Dendritic cell treated with granulocyte-macrophage colony-stimulating factor and Interleukin-4, amounts not matched to agents 40 ng/mL and 50 ng/mL, for 4 days (primary cell): Measurements from ENCODE around the gene LRRC9.
"Not testable (repeated sequence)": the region's sequence is repeated elsewhere in the genome, so short reads cannot be mapped to it uniquely, and the experiment has no call there.

ENCODE experiments used
- H3K27ac Mint-ChIP-seq: one replicate; pipeline ENCODE4 v1.8.0; 2022; ENCODE audit warnings: mild to moderate bottlenecking, mixed read lengths
- H3K27me3 Mint-ChIP-seq: one replicate; pipeline ENCODE4 v1.8.0; 2022; ENCODE audit warnings: mild to moderate bottlenecking, mixed read lengths
- H3K36me3 Mint-ChIP-seq: one replicate; pipeline ENCODE4 v1.8.0; 2022; ENCODE audit warnings: low read depth, mixed read lengths
- H3K4me1 Mint-ChIP-seq: one replicate; pipeline ENCODE4 v1.8.0; 2022; ENCODE audit warnings: low read depth, mixed read lengths
- H3K4me3 Mint-ChIP-seq: one replicate; pipeline ENCODE4 v1.8.0; 2022; ENCODE audit warnings: mild to moderate bottlenecking, moderate library complexity, mixed read lengths
- H3K9me3 Mint-ChIP-seq: one replicate; pipeline ENCODE4 v1.8.0; 2022; ENCODE audit warnings: mixed read lengths
- intact Hi-C: fragments of 100-400 bp; cut with micrococcal nuclease; formaldehyde crosslinking; loops from one replicate; pipeline ENCODE4 v1.15.0; 2022

Gene LRRC9

GRCh38 chr14:59920378-59920683, 387 bp downstream of the LRRC9 start:
- peak overlapping the region; percentile 4 for H3K4me3 Mint-ChIP-seq
- H3K27me3 Mint-ChIP-seq, result peaks cover 36% of the 10 kb centered on the region
- peaks cover 11% of the 10 kb centered on the region for H3K4me1 Mint-ChIP-seq
- H3K9me3 Mint-ChIP-seq, result no peaks in the 10 kb centered on the region
- H3K27ac Mint-ChIP-seq, result no peak overlapping the region
- intact Hi-C loops, result no loop called here
- H3K36me3 Mint-ChIP-seq, result no peaks in the 10 kb centered on the region

- H3K27me3 Mint-ChIP-seq, result peaks cover 13% of the 10 kb centered on the region
- no peaks in the 10 kb centered on the region for H3K4me1 Mint-ChIP-seq
- no peaks in the 10 kb centered on the region for H3K9me3 Mint-ChIP-seq
- intact Hi-C loops, result no loop called here
- no peak overlapping the region for H3K4me3 Mint-ChIP-seq
- H3K36me3 Mint-ChIP-seq, result no peaks in the 10 kb centered on the region
- no peak overlapping the region for H3K27ac Mint-ChIP-seq
Measured at GRCh38 chr14:59925797-59926196, 5.9 kb downstream of the LRRC9 start.

GRCh38 chr14:59926534-59926933, 6.6 kb downstream of the LRRC9 start:
- Mint-ChIP-seq H3K4me1 (no peaks in the 10 kb centered on the region), H3K4me3 (no peak overlapping the region), H3K27me3 (peaks cover 6% of the 10 kb centered on the region), H3K27ac (no peak overlapping the region), H3K9me3 (no peaks in the 10 kb centered on the region), H3K36me3 (no peaks in the 10 kb centered on the region)
- intact Hi-C loops, result no loop called here

DNA sequence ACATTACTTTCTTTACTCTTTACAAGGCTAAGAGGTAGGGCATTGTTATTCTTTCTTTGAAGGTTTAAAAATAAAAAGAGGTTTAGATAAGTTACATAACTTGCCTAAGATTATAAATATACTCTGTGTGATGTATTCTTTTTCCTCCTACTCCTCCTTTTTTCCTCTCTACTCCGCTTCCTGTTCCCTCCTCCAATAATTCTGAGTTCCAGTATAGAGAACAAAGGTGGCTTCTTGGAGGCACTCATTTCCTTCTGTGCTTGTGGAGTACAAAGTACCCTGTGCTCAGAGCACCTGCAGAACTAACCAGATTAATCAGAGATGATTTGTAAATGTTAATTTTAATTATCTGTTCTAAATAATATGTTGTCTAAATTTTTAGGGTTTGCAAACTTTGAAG, 11.3 kb downstream of the LRRC9 start:
- Mint-ChIP-seq H3K27me3 (no peaks in the 10 kb centered on the region), H3K27ac (no peak overlapping the region), H3K4me1 (no peaks in the 10 kb centered on the region), H3K36me3 (no peaks in the 10 kb centered on the region), H3K9me3 (no peaks in the 10 kb centered on the region), H3K4me3 (no peak overlapping the region)
- intact Hi-C loops, result no loop called here

GRCh38 chr14:59936145-59936544, 16.2 kb downstream of the LRRC9 start:
- intact Hi-C loops, result no loop called here
- Mint-ChIP-seq H3K4me3 (no peak overlapping the region), H3K4me1 (no peaks in the 10 kb centered on the region), H3K27ac (no peak overlapping the region), H3K36me3 (no peaks in the 10 kb centered on the region), H3K9me3 (no peaks in the 10 kb centered on the region), H3K27me3 (peaks cover 1% of the 10 kb centered on the region)

GRCh38 chr14:59939828-59940227, 19.9 kb downstream of the LRRC9 start:
- Mint-ChIP-seq H3K4me1 (no peaks in the 10 kb centered on the region), H3K27me3 (peaks cover 3% of the 10 kb centered on the region), H3K9me3 (no peaks in the 10 kb centered on the region), H3K27ac (no peak overlapping the region), H3K4me3 (no peak overlapping the region), H3K36me3 (no peaks in the 10 kb centered on the region)
- intact Hi-C loops, result no loop called here

GRCh38 chr14:59942296-59942862, 22.4 kb downstream of the LRRC9 start:
- H3K27me3 Mint-ChIP-seq, H3K9me3 Mint-ChIP-seq, H3K27ac Mint-ChIP-seq, H3K4me1 Mint-ChIP-seq, intact Hi-C loops, H3K36me3 Mint-ChIP-seq, H3K4me3 Mint-ChIP-seq: not testable (repeated sequence)

GRCh38 chr14:59944909-59945308, 25.0 kb downstream of the LRRC9 start:
- no peaks in the 10 kb centered on the region for H3K36me3 Mint-ChIP-seq
- H3K27ac Mint-ChIP-seq, result no peak overlapping the region
- H3K27me3 Mint-ChIP-seq, result peaks cover 1% of the 10 kb centered on the region
- intact Hi-C loops, result no loop called here
- no peak overlapping the region for H3K4me3 Mint-ChIP-seq
- no peaks in the 10 kb centered on the region for H3K4me1 Mint-ChIP-seq
- no peaks in the 10 kb centered on the region for H3K9me3 Mint-ChIP-seq

GRCh38 chr14:59952141-59952540, 32.2 kb downstream of the LRRC9 start:
- H3K27me3 Mint-ChIP-seq, H3K9me3 Mint-ChIP-seq, intact Hi-C loops, H3K27ac Mint-ChIP-seq, H3K4me3 Mint-ChIP-seq, H3K36me3 Mint-ChIP-seq, H3K4me1 Mint-ChIP-seq: not testable (repeated sequence)

DNA sequence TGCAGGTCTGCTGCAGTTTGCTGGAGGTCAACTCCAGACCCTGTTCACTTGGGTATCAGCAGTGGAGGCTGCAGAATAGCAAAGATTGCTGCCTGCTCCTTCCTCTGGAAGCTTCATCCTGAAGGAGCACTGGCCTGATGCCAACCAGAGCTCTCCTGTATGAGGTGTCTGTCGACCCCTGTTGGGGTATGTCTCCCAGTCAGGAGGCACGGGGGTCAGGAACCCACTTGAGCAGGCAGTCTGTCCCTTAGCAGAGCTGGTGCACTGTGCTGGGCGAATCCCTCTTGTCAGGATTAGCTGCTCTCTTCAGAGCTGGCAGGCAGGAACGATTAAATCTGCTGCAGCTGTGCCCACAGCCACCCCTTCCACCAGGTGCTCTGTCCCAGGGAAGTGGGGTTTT, 37.9 kb downstream of the LRRC9 start:
- H3K4me3 Mint-ChIP-seq, H3K27me3 Mint-ChIP-seq, H3K27ac Mint-ChIP-seq, H3K4me1 Mint-ChIP-seq, H3K36me3 Mint-ChIP-seq, intact Hi-C loops, H3K9me3 Mint-ChIP-seq: not testable (repeated sequence)

DNA sequence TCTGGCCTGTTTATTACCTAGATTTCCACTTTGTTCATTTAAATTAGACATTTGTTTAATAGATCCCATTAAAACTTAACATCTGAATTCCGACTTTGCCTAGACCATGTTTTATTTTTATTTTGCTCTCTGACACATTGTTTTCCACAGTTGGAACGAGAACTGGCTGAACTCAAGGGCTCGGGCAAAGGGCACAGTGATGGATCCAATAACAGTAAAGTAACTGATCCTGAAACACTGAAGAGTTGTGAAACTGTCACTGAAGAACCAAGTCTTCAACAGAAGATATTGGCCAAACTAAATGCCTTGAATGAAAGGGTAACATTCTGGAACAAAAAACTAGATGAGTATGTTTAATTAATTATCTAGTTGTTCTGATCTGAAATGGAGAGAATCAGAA, 39.7 kb downstream of the LRRC9 start:
- intact Hi-C loops, result no loop called here
- H3K27ac Mint-ChIP-seq, result no peak overlapping the region

DNA sequence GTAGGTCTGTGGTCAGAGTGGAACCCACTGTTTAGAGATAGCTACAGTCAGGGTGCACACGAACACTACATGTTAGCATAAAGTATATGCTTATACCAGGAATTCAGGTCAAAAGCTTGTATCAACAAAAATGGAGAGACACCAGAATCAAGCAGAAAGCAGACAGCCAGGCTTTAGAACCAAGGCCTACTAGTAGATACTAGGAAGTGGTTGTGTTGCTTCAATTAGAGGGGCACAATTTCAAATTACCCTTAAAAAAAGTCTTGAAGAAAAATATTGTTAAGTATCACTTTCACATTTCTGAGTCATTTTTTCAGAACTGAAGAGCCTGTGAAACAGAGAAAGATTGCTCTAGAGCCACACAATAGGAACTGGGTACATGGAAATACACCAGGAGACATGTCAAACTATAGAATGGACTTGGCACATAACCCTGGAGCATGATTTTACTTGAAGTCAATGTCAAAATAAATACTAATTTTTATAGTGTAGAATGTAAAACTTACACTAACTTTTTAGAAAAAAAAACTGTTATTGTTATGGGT, 41.6 kb downstream of the LRRC9 start:
- Mint-ChIP-seq H3K27ac (no peak overlapping the region), H3K9me3 (no peaks in the 10 kb centered on the region), H3K4me3 (no peak overlapping the region), H3K4me1 (peaks cover 12% of the 10 kb centered on the region), H3K27me3 (peaks cover 3% of the 10 kb centered on the region), H3K36me3 (no peaks in the 10 kb centered on the region)
- intact Hi-C loops, result no loop called here

More for the DNA sequence above, 39.7 kb downstream of the LRRC9 start:
- no peaks in the 10 kb centered on the region for H3K4me1 Mint-ChIP-seq
- peaks cover 3% of the 10 kb centered on the region for H3K27me3 Mint-ChIP-seq
- no peaks in the 10 kb centered on the region for H3K36me3 Mint-ChIP-seq
- H3K4me3 Mint-ChIP-seq, result no peak overlapping the region
- H3K9me3 Mint-ChIP-seq, result no peaks in the 10 kb centered on the region

- Mint-ChIP-seq H3K27ac (no peak overlapping the region), H3K36me3 (no peaks in the 10 kb centered on the region), H3K27me3 (peaks cover 8% of the 10 kb centered on the region), H3K4me1 (peaks cover 12% of the 10 kb centered on the region), H3K4me3 (no peak overlapping the region), H3K9me3 (no peaks in the 10 kb centered on the region)
- intact Hi-C loops, result loop anchor here (1.0 to 5.0 kb wide), 2 partner anchors 98 to 220 kb away; no protein-coding TSS in a partner anchor
Measured at GRCh38 chr14:59964251-59965007, 44.5 kb downstream of the LRRC9 start.

DNA sequence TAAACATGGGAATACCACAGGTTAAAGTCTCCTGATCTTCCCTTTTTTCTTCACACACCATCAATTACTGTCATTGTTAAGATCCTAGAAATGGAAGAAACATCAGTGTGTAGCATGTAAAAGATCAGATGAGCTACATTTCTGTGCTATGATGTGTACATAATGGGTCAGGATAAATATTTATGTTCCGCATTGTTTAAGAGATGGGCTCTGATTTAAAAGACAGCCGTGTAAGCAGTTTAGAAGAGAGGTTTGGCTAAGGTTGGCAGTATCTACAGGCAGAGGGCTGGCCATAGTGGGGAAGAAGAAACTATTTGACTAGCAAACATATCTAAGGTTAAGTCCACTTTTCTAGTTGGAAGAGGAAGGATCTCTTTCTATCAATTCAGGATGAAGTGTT, 49.4 kb downstream of the LRRC9 start:
- peaks cover 8% of the 10 kb centered on the region for H3K27me3 Mint-ChIP-seq
- H3K27ac Mint-ChIP-seq, result no peak overlapping the region
- H3K9me3 Mint-ChIP-seq, result no peaks in the 10 kb centered on the region
- H3K36me3 Mint-ChIP-seq, result no peaks in the 10 kb centered on the region
- H3K4me3 Mint-ChIP-seq, result no peak overlapping the region
- peaks cover 12% of the 10 kb centered on the region for H3K4me1 Mint-ChIP-seq
- intact Hi-C loops, result loop anchor here (5.0 kb wide), 1 partner anchor 93 kb away; no protein-coding TSS in a partner anchor

- Mint-ChIP-seq H3K27ac (no peak overlapping the region), H3K4me1 (no peaks in the 10 kb centered on the region), H3K4me3 (no peak overlapping the region), H3K36me3 (no peaks in the 10 kb centered on the region), H3K9me3 (no peaks in the 10 kb centered on the region), H3K27me3 (no peaks in the 10 kb centered on the region)
- intact Hi-C loops, result no loop called here
Measured at GRCh38 chr14:59981564-59981963, 61.6 kb downstream of the LRRC9 start.
